Uterus (tissue), 4 donors: ENCODE data around the gene DNAJC7. TPM values are rescaled to one million over a fixed set of nuclear protein-coding genes. Genes with fewer than 3 reads are reported as not detected.

Experiments
- DNase-seq, 2 donors: peaks; one replicate each; pipeline ENCODE4 v3.0.0-alpha.2; 2019 to 2020
- H3K27ac ChIP-seq, 2 donors: fragments of 200-600 bp; sonication (generic); 1 replicate in 1 of 2; 2 replicates in 1 of 2; pipeline ENCODE4 v1.5.1; 2016 to 2018
- H3K27me3 ChIP-seq, 2 donors: fragments of 200-600 bp; sonication (generic); one replicate each; pipeline ENCODE4 v1.5.1; 2018 to 2019; ENCODE audit warnings: control low read depth in 1 of 2
- H3K36me3 ChIP-seq, 2 donors: fragments of 200-600 bp; sonication (generic); one replicate each; pipeline ENCODE4 v1.5.1; 2019; ENCODE audit warnings: control low read depth in 1 of 2
- H3K4me1 ChIP-seq, 2 donors: fragments of 200-600 bp; sonication (generic); one replicate each; pipeline ENCODE4 v1.5.1; 2018 to 2019; ENCODE audit warnings: control low read depth in 1 of 2
- H3K4me3 ChIP-seq, 2 donors: fragments of 200-600 bp; sonication (generic); 1 replicate in 1 of 2; 2 replicates in 1 of 2; pipeline ENCODE4 v1.5.1; 2018 to 2019; ENCODE audit warnings: mild to moderate bottlenecking in 1 of 2
- H3K9me3 ChIP-seq, 2 donors: fragments of 200-600 bp; sonication (generic); one replicate each; pipeline ENCODE4 v1.5.1; 2019; ENCODE audit warnings: control low read depth in 1 of 2
- POLR2A ChIP-seq, 2 donors: fragments of 450-650 bp; IDR thresholded peaks; one replicate each; pipeline ENCODE4 v1.6.1; 2016; ENCODE audit warnings: antibody characterized with exemption in 2 of 2, mild to moderate bottlenecking in 1 of 2, moderate library complexity in 1 of 2
- intact Hi-C: fragments of 100-400 bp; cut with DNase I; formaldehyde crosslinking; loops from one replicate; pipeline ENCODE4 v1.15.1; 2023; ENCODE audit warnings: low total_unique reads
- total RNA-seq, 4 donors: library from RNA; depleted of rRNA in 3 of 4; stranded (reverse); fragments of >200 nt in 3 of 4; gene quantifications; one replicate each; pipeline versions ENCODE4 v1.1.0 to v1.2.4, GENCODE V29; 2014 to 2023
- TF ChIP-seq, protein P1 (sequence below), 4 experiments: fragments of 200-600 bp in 2 of 4; fragments of 450-650 bp in 2 of 4; sonication (generic) in 2 of 4; IDR thresholded peaks; one replicate each; pipeline ENCODE4 v1.5.1; 2016 to 2019; ENCODE audit warnings: antibody characterized with exemption in 4 of 4, mild to moderate bottlenecking in 2 of 4, moderate library complexity in 1 of 4
- donor health status: DM: yes; HTN: yes; CAD: no.

The DNAJC7 gene
- total RNA-seq, 4 donors from 2014 or later: 25.1 to 107 (median 53.1) TPM

DNA sequence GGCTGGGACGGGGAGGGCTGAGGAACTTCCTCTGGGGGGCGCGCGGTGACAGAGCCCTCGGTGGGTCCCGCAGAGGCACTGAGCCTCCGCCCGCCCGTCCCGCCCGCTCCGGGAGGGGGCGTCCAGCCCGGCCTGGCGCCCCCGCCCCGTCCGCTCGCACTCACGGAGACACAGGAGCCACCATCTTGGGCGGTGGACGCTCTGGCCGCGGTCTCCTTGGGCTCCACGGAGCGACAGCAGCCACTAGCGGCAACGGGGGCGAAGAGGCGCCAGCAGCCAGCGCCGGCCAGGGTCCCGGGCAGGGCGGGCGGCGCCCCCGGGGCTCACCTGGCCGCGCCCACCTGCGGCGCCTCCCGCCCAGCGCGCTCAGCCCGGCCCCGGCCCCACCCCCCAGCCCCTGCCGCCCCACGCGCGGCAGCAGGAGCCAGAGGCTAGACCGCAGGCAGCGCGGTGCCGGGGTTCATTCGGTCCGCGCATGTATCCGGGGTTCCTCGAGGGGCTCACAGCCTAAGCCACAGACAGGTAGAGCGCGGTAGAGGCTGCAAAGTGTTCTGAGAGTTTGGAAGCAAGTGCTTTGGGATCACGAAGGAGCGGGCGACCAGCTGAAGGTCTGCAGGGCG is 33.3 kb upstream of the DNAJC7 start, which contains the start of gene C17orf113:
C17orf113 (minus strand) TSS at position 209 of the 620 bp plus-strand sequence. CDS start 7,225 bp downstream, outside the sequence.
- H3K36me3 ChIP-seq: no peaks in the 10 kb centered on the region
- TF ChIP-seq POLR2A (IDR thresholded peaks at IDR 0.05): no peak
- TF ChIP-seq, protein P1, sequence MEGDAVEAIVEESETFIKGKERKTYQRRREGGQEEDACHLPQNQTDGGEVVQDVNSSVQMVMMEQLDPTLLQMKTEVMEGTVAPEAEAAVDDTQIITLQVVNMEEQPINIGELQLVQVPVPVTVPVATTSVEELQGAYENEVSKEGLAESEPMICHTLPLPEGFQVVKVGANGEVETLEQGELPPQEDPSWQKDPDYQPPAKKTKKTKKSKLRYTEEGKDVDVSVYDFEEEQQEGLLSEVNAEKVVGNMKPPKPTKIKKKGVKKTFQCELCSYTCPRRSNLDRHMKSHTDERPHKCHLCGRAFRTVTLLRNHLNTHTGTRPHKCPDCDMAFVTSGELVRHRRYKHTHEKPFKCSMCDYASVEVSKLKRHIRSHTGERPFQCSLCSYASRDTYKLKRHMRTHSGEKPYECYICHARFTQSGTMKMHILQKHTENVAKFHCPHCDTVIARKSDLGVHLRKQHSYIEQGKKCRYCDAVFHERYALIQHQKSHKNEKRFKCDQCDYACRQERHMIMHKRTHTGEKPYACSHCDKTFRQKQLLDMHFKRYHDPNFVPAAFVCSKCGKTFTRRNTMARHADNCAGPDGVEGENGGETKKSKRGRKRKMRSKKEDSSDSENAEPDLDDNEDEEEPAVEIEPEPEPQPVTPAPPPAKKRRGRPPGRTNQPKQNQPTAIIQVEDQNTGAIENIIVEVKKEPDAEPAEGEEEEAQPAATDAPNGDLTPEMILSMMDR (IDR thresholded peaks at IDR 0.05): peak in 3 of 4 experiments; percentile 30 to 58 (median 32)
- peak; percentile 34 to 50 for DNase-seq
- peaks cover 0 to 5% of the 10 kb centered on the region in 2 donors for H3K27me3 ChIP-seq
- peak within 1 kb of the TSS in 1 of 2 donors; percentile 52 for H3K27ac ChIP-seq
- no peaks in the 10 kb centered on the region for H3K9me3 ChIP-seq
- no peaks in the 10 kb centered on the region for H3K4me1 ChIP-seq
- H3K4me3 ChIP-seq: peak within 1 kb of the TSS; percentile 31 to 85
- intact Hi-C loops: no loop called here

DNA sequence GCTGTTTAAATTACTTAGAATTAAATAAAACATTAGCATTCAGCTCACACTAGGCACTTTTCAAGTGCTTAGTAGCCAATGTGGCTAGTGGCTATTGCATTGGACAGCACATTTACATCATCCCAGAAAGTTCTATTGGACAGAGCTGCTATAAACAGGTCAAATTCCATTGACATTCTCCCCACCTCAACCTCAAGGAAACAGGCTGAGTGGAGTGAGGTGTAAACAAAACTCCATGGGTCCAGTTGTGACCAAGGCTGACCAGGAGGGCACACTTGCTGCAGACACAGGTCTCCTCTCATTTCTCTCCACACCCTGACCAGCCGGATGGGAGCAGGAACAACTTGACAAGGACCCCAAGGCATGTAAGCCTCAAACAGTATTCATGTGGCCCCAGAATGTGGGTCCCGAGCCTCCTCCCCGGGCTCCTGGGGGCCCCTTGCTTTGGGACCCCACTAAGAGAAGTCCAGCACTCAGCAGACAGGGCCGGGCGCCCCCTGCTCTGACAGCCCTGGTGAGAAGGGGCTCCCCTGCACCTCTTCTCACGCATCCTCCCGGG is 32.7 kb upstream of the DNAJC7 start:
- TF ChIP-seq, protein P1 (IDR thresholded peaks at IDR 0.05): no peak
- no peak for TF ChIP-seq POLR2A (IDR thresholded peaks at IDR 0.05)
- no peaks in the 10 kb centered on the region for H3K4me1 ChIP-seq
- intact Hi-C loops: no loop called here
- H3K27ac ChIP-seq: peak overlapping the region in 1 of 2 donors; percentile 52
- H3K4me3 ChIP-seq: peak overlapping the region; percentile 31 to 85
- no peak for DNase-seq
- no peaks in the 10 kb centered on the region for H3K36me3 ChIP-seq
- no peaks in the 10 kb centered on the region for H3K9me3 ChIP-seq
- H3K27me3 ChIP-seq: no peaks in the 10 kb centered on the region

DNA sequence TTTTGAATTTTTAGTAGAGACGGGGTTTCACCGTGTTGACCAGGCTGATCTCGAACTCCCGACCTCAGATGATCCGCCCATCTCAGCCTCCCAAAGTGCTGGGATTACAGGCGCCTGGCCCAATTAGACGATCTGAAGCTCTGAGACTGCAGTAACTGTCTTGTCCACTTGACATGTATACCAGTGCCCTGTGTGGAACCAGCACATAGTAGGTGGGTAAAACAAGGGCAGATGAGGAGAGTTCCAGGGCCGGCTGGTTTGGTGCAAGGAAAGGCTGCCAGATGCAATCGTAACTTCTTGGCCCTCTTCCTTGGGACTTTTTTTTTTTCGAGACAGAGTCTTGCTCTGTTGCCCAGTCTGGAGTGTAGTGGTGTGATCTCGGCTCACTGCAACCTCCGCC is 30.1 kb upstream of the DNAJC7 start:
- Histone ChIP-seq H3K27ac (no peak overlapping the region), H3K36me3 (no peaks in the 10 kb centered on the region), H3K9me3 (no peaks in the 10 kb centered on the region), H3K4me3 (no peak overlapping the region), H3K4me1 (no peaks in the 10 kb centered on the region), H3K27me3 (no peaks in the 10 kb centered on the region)
- TF ChIP-seq, protein P1 (IDR thresholded peaks at IDR 0.05): no peak
- no peak for TF ChIP-seq POLR2A (IDR thresholded peaks at IDR 0.05)
- no peak for DNase-seq
- intact Hi-C loops: no loop called here

DNA sequence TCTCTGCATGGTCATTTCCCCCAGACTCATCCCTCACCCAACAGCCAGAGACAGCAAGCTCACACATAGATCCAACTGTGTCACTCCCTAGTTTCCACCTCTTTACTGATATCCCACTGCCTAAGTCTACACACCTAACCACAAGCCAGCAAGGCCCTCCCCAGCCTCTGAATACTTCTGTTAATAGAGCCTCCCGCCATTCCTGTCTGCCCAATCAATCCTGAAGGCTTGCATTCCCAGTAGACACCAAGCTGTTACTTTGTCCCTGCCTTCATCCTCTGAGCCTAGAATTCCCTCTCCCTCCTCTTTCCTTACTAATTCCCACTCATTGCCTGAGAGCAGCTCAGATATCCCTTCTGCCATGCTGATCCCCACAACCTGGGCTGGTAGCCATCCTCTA is 28.5 kb upstream of the DNAJC7 start:
- Histone ChIP-seq H3K27me3 (no peaks in the 10 kb centered on the region), H3K4me3 (no peak overlapping the region), H3K9me3 (no peaks in the 10 kb centered on the region), H3K4me1 (no peaks in the 10 kb centered on the region), H3K27ac (no peak overlapping the region), H3K36me3 (no peaks in the 10 kb centered on the region)
- TF ChIP-seq, protein P1 (IDR thresholded peaks at IDR 0.05): no peak
- TF ChIP-seq POLR2A (IDR thresholded peaks at IDR 0.05): no peak
- no peak for DNase-seq
- intact Hi-C loops: no loop called here

DNA sequence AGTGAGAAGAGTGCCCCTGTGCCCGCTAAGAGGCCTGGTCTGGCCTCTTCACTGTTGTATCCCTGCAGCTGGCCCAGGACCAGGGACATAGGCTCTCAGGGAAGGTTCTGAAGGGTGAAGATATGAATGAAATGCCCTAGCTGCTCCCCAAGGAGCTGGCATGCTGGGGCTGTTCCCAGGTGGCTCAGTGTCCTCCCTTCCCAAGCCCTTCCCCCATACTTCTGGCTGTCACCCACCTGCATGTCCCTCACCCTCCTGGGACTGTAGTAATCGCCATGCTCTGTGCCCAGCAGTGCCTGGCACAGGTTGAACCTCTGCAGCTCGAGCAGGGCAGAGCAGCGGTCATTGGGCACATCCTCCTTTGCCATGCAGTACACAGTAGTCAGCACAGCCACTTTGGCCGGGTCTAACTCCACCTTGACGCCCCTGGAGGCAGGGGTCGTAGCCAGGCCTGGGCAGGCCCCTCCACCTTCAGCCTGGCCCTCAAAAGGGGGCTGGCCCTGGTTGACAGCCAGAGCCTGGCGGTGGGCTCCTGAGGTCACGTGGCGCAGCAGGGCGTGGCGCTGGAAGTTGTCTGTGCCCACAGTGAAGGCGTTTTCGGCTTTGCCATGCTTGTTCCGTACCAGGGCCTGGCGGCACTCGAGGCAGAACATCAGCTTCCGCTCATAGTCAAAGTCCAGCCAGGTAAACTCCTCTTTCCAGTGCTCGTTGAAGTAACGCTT is 25.5 kb upstream of the DNAJC7 start:
- Histone ChIP-seq H3K27ac (no peak overlapping the region), H3K9me3 (no peaks in the 10 kb centered on the region), H3K4me3 (no peak overlapping the region), H3K27me3 (no peaks in the 10 kb centered on the region), H3K36me3 (no peaks in the 10 kb centered on the region), H3K4me1 (no peaks in the 10 kb centered on the region)
- TF ChIP-seq, protein P1 (IDR thresholded peaks at IDR 0.05): no peak
- TF ChIP-seq POLR2A (IDR thresholded peaks at IDR 0.05): no peak
- intact Hi-C loops: no loop called here
- no peak for DNase-seq
